Ascending aorta (tissue), 2 donors: ENCODE measurements around the gene IMMP2L. TPM values are rescaled to one million over a fixed set of nuclear protein-coding genes. Genes with fewer than 3 reads are reported as not detected.

Experiments
- DNase-seq, 2 donors: peaks; one replicate each; pipeline ENCODE4 v3.0.0-alpha.2; 2019; ENCODE audit warnings: low spot score in 2 of 2
- H3K27ac ChIP-seq, 2 donors: fragments of 200-600 bp; sonication (generic); one replicate each; pipeline ENCODE4 v1.5.1; 2016 to 2017; ENCODE audit warnings: mild to moderate bottlenecking in 1 of 2
- H3K27me3 ChIP-seq: fragments of 200-600 bp; sonication (generic); one replicate; pipeline ENCODE4 v1.5.1; 2017
- H3K36me3 ChIP-seq, 2 donors: fragments of 200-600 bp; sonication (generic); one replicate each; pipeline ENCODE4 v1.5.1; 2016
- H3K4me1 ChIP-seq, 2 donors: fragments of 200-600 bp; sonication (generic); one replicate each; pipeline ENCODE4 v1.5.1; 2016 to 2017; ENCODE audit warnings: mild to moderate bottlenecking in 1 of 2
- H3K4me3 ChIP-seq, 2 donors: fragments of 200-600 bp; sonication (generic); one replicate each; pipeline ENCODE4 v1.5.1; 2016 to 2017; ENCODE audit warnings: mild to moderate bottlenecking in 1 of 2
- H3K9me3 ChIP-seq, 2 donors: fragments of 200-600 bp; sonication (generic); one replicate each; pipeline ENCODE4 v1.5.1; 2016
- CTCF ChIP-seq, 3 experiments: fragments of 200-600 bp in 2 of 3; fragments of 450-650 bp in 1 of 3; sonication (generic) in 2 of 3; IDR thresholded peaks; one replicate each; pipeline ENCODE4 v1.5.1; 2016 to 2019; ENCODE audit warnings: antibody characterized with exemption in 3 of 3, mild to moderate bottlenecking in 1 of 3, moderate library complexity in 1 of 3
- intact Hi-C: fragments of 100-400 bp; cut with DNase I; formaldehyde crosslinking; loops from one replicate; pipeline ENCODE4 v1.15.1; 2023
- total RNA-seq: library from RNA; depleted of rRNA; stranded (reverse); fragments of >200 nt; gene quantifications from one replicate; pipeline ENCODE4 v1.1.0, GENCODE V29; 2016

Gene IMMP2L
- total RNA-seq, 1 donor from 2014 or later, result 143 TPM

GRCh38 chr7:111483078-111483477 lies 79.2 kb downstream of the IMMP2L start:
- Histone ChIP-seq H3K36me3 (no peaks in the 10 kb centered on the region), H3K4me1 (no peaks in the 10 kb centered on the region), H3K4me3 (no peak overlapping the region), H3K9me3 (no peaks in the 10 kb centered on the region), H3K27ac (no peak overlapping the region), H3K27me3 (no peaks in the 10 kb centered on the region)
- no peak for TF ChIP-seq CTCF (IDR thresholded peaks at IDR 0.05)
- DNase-seq, result no peak
- intact Hi-C loops, result no loop called here

GRCh38 chr7:111477462-111478225 lies 84.6 kb downstream of the IMMP2L start:
- TF ChIP-seq CTCF (IDR thresholded peaks at IDR 0.05), result no peak
- H3K36me3 ChIP-seq, result no peaks in the 10 kb centered on the region
- intact Hi-C loops, result no loop called here
- no peak overlapping the region for H3K27ac ChIP-seq
- peaks cover 0 to 6% of the 10 kb centered on the region in 2 donors for H3K4me1 ChIP-seq
- H3K9me3 ChIP-seq, result no peaks in the 10 kb centered on the region
- H3K4me3 ChIP-seq, result no peak overlapping the region
- DNase-seq, result no peak
- H3K27me3 ChIP-seq, result no peaks in the 10 kb centered on the region

DNA sequence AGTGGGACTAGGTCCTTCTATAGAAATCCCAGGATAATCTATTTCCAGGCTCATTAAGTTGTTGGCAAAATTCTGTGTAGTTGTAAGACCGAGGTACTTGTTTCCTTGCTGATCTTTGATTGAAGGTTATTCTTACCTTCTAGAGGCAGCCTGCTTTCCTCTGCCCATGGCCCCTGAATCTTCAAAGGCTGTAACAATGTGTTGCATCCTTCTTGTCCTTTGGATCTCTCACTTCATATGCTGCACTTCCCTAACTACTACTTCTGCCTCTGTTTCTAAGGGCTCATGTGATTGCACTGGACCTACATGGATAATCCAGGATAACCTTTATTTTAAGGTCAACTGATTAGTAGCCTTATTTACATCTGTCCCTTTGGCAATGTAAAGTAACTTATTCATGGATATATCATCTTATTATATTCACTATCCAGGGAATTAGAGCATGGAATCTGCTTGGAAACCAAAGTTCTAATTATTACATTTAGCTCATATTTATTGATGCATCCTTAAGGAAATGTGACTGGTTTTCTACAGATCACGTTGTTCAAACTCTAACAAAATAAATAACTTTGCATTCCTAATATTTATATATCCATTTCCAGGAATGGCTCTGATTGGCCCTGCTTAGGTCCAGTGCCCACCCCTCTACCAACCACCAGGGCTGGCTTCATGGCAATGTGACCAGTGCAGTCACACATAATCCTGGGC lies 85.6 kb downstream of the IMMP2L start:
- Histone ChIP-seq H3K27ac (no peak overlapping the region), H3K27me3 (no peaks in the 10 kb centered on the region), H3K9me3 (peaks cover 0 to 1% of the 10 kb centered on the region in 2 donors), H3K4me3 (no peak overlapping the region), H3K36me3 (no peaks in the 10 kb centered on the region), H3K4me1 (peaks cover 0 to 6% of the 10 kb centered on the region in 2 donors)
- no peak for TF ChIP-seq CTCF (IDR thresholded peaks at IDR 0.05)
- DNase-seq, result no peak
- intact Hi-C loops, result no loop called here

DNA sequence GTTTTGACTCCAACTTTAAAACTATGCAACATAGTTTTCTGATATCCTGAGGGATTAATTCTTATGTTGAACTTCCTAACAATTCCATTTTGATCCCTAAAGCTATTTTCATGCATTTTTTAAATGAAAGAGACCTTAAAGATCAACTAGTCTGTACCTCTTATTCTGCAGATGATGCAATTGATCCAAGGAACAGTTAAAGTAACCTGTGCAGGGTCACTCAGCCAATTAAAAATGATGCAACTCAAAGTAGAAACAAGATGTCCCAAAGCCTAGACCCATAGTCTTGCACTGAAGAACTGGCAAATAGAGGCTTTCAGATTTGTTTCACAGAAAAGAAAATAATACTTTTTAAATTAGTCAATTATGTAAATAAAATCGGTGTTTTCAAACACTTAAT lies 86.3 kb downstream of the IMMP2L start:
- H3K4me3 ChIP-seq, result no peak overlapping the region
- no peaks in the 10 kb centered on the region for H3K27me3 ChIP-seq
- H3K27ac ChIP-seq, result no peak overlapping the region
- H3K36me3 ChIP-seq, result no peaks in the 10 kb centered on the region
- DNase-seq, result no peak
- no peak for TF ChIP-seq CTCF (IDR thresholded peaks at IDR 0.05)
- intact Hi-C loops, result no loop called here
- peaks cover 0 to 4% of the 10 kb centered on the region in 2 donors for H3K9me3 ChIP-seq
- H3K4me1 ChIP-seq, result peaks cover 0 to 6% of the 10 kb centered on the region in 2 donors

DNA sequence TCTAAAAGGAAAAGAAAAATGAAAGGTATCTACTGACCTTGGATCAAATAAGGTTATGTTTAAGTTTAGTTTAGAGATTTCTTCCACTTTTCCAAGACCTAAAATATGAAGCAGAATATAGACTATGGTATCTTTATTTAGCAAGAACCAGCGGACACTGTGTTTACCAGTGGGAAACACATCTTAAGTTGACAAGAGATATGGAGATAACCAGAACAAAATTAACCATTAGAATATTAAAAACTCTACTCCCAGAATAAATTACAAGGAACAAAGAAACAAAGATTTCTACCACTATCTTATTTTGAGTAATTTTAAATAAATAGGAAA lies 86.9 kb downstream of the IMMP2L start:
- intact Hi-C loops, result no loop called here
- Histone ChIP-seq H3K4me3 (no peak overlapping the region), H3K27ac (no peak overlapping the region), H3K36me3 (no peaks in the 10 kb centered on the region), H3K27me3 (no peaks in the 10 kb centered on the region), H3K4me1 (peaks cover 0 to 6% of the 10 kb centered on the region in 2 donors), H3K9me3 (peaks cover 0 to 4% of the 10 kb centered on the region in 2 donors)
- no peak for TF ChIP-seq CTCF (IDR thresholded peaks at IDR 0.05)
- DNase-seq, result no peak
